KBM-7 (cell line): ENCODE data around the gene TCIRG1.
A peak's percentile ranks its signal among the peaks of the same experiment; 100 is the strongest.

Source experiments
- DNase-seq: peaks from one replicate; pipeline ENCODE4 v3.0.0-alpha.2; 2015
- in situ Hi-C: fragments of 300-500 bp; cut with MboI; formaldehyde crosslinking; loops from 2 replicates; pipeline ENCODE4 v1.14.3; 2020; ENCODE audit warnings: low sequenced_read_pairs, low pct_unique_long_range_greater_than_20kb, mixed read lengths

Gene TCIRG1

GRCh38 chr11:68016161-68016903 is 22.5 kb upstream of the TCIRG1 start:
- DNase-seq = no peak
- in situ Hi-C loops = no loop called here

GRCh38 chr11:68016904-68017817 is 21.7 kb upstream of the TCIRG1 start:
- in situ Hi-C loops = no loop called here
- no peak for DNase-seq

GRCh38 chr11:68017980-68018729 is 20.7 kb upstream of the TCIRG1 start:
- no peak for DNase-seq
- in situ Hi-C loops = no loop called here

- in situ Hi-C loops = no loop called here
- DNase-seq = no peak
Measured at GRCh38 chr11:68018730-68019190, 20.1 kb upstream of the TCIRG1 start.

- DNase-seq = no peak
- in situ Hi-C loops = no loop called here
Measured at GRCh38 chr11:68019486-68019885, 19.3 kb upstream of the TCIRG1 start.

- in situ Hi-C loops = no loop called here
Measured at GRCh38 chr11:68020575-68020974, 18.2 kb upstream of the TCIRG1 start.

GRCh38 chr11:68021167-68021787 is 17.5 kb upstream of the TCIRG1 start:
- no peak for DNase-seq
- in situ Hi-C loops = no loop called here

More at GRCh38 chr11:68020575-68020974, 18.2 kb upstream of the TCIRG1 start:
- no peak for DNase-seq

- in situ Hi-C loops = no loop called here
- no peak for DNase-seq
Measured at GRCh38 chr11:68022531-68022930, 16.3 kb upstream of the TCIRG1 start.

- in situ Hi-C loops = no loop called here
Measured at GRCh38 chr11:68024508-68024907, 14.3 kb upstream of the TCIRG1 start.

GRCh38 chr11:68025047-68025446 is 13.8 kb upstream of the TCIRG1 start:
- in situ Hi-C loops = no loop called here
- DNase-seq = no peak

More at GRCh38 chr11:68024508-68024907, 14.3 kb upstream of the TCIRG1 start:
- DNase-seq = no peak

GRCh38 chr11:68026391-68027105 is 12.3 kb upstream of the TCIRG1 start:
- DNase-seq = no peak
- in situ Hi-C loops = no loop called here

GRCh38 chr11:68027667-68028066 is 11.2 kb upstream of the TCIRG1 start:
- DNase-seq = no peak
- in situ Hi-C loops = no loop called here

GRCh38 chr11:68028802-68029545 is 9.9 kb upstream of the TCIRG1 start:
- in situ Hi-C loops = no loop called here
- DNase-seq = no peak

GRCh38 chr11:68030318-68031143 is 8.3 kb upstream of the TCIRG1 start, which contains the start of gene NDUFS8:
NDUFS8 (plus strand) TSS chr11:68030681; CDS start chr11:68032152, 1,471 bp downstream.
- DNase-seq = peak; percentile 100
- in situ Hi-C loops = no loop called here

GRCh38 chr11:68031144-68031464 is 7.7 kb upstream of the TCIRG1 start:
- no peak for DNase-seq

GRCh38 chr11:68032003-68032402 is 6.8 kb upstream of the TCIRG1 start:
- in situ Hi-C loops = no loop called here

More at GRCh38 chr11:68031144-68031464, 7.7 kb upstream of the TCIRG1 start:
- in situ Hi-C loops = no loop called here

More at GRCh38 chr11:68032003-68032402, 6.8 kb upstream of the TCIRG1 start:
- no peak for DNase-seq
